Stimulated activated CD8-positive, alpha-beta memory T cell treated with anti-CD3 and anti-CD28 coated beads, Interleukin-12 subunit alpha, Interleukin-12 subunit beta, amount 100 ng/mL, for 4 hours (primary cell): ENCODE measurements around the gene RCAN1.

Experiments used
- DNase-seq: peaks from one replicate; pipeline ENCODE4 v3.0.0-alpha.2; 2020; ENCODE audit warnings: low read depth

The RCAN1 gene

DNA sequence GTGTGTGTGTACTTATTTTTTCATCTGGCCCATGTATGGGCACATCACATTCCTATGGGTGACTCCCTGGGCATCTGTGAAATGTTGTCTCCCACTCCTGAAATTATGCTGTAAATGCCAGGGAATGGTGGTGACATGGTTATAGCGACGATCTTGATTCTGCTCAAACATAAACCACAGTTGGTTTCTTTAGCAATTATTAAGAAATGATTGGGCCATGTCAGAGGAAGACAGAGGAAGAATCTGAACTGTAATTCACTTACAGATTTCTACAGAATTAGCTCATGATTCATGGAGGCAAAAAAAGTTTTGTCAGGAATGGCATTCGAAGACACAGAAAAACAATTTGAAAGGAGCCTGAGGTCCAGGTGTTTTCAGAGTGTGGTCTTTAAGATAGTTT lies 77.1 kb downstream of the RCAN1 start:
- DNase-seq = no peak

DNA sequence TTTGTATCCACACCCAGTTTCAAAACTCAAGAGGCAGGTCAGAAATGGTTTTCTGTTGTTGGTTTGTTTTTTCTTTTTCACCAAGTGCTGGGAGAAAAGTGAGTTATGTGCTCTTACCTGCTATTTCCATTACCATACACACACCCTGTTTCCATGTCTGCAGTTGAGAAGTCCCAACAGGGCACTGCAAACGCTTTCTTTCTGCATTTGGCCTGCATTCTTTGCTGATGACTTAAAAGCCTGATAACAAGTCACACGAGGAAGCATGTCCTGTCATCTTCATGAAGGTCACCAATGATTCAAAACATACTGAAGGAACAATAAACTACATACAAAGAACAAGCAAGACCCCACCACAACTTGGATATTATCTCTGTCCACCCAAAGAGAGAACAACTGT lies 78.1 kb downstream of the RCAN1 start:
- no peak for DNase-seq

DNA sequence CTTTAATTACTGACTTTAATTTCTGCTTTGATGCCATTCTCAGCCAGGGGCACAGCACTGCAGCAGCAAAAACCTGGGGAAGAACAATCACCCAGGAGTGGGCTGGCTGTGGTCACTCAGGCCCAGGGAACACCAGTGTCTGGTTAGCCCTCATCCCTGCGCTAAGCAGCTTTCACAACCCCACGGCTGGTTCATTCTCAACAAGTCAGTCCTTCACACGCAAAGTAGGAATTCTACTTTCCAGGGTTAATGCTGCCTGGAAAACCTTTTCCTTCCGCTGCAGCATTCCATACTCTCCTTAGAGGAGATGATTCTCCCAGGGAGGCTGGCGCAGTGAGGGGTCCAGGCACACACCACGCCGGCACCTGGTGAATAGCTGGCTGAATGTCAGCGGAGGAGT lies 78.6 kb downstream of the RCAN1 start:
- no peak for DNase-seq

DNA sequence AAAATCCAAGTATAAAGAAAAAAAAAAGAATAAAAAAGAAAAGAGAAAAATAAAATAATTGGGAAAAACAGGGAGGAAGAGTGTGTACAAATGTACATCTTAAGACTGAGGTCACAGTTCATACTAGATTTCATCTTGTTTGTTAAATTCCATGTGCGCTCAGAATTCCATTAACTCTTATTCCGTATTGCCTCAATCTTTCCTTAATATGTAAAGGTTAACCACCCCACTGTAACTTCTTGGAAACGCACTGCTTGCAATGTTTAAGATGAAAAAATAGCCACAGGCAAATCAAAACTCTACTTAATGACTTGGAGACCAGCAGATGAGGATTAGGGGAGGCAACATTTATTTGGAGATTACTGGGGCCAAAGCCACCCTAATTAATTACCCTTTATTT lies 79.0 kb downstream of the RCAN1 start:
- no peak for DNase-seq

DNA sequence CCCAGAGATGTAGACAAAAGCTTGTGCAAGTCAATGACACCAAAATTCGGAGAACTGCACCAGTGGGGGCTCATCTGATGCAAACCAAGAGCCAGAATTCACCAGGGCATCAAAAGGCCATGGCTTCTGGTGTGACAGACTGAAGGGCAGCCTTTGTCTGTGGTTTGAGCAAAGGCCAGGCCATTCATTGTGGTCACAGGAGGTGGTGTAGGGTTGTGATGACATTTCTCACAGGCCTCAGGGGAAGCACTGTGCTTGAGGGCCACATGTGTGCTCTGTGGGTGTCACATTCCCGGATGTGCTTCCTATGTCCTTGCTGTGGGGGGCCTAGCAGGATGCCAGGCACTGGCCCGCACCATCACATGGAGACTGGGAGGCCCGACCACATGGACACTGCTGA lies 80.4 kb downstream of the RCAN1 start:
- DNase-seq = no peak

DNA sequence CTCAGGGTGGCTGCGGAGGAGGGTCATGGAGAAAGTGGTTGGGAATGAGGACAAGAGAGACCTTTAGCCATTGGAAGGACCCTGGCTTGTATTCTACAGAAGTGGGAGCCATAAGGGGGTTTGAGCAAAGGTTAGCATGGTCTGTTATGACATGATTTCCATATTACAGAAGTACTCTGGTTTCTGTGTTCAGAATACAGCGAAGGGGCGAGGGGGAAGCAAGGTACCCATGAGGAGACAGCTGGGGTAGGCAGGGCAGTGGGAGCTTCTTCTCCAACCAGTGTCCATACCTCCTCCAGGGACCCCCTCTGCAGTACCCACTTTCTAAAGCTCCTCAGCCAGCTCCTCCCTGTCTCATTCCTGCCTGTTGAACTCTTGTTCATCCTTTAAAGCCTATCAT lies 81.0 kb downstream of the RCAN1 start:
- no peak for DNase-seq

DNA sequence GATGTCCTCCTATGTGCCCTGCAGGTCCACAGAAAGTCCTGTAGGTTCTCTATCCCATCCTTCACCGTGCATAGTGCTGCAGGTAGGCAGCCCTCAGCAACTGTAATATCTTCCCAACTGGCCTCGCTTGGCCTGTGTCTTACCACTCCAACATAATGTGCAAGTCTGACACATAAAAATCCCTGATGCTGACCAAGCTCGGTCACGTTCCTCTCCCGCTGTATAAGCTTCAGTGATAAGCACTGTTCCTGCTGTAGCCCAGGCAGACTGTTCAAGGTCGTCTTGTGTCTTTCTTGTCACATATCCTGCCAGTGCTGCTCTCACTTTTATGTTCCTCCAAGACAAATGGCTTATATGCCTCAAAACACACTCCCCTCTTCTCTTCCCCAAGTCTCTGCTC lies 83.5 kb downstream of the RCAN1 start:
- DNase-seq = no peak

- DNase-seq = no peak
Observed at GRCh38 chr21:34530261-34530660, 84.7 kb downstream of the RCAN1 start.

- no peak for DNase-seq
Observed at GRCh38 chr21:34528131-34528561, 86.8 kb downstream of the RCAN1 start.

- no peak for DNase-seq
Observed at GRCh38 chr21:34526618-34527290, 88.2 kb downstream of the RCAN1 start.

GRCh38 chr21:34526241-34526617 lies 88.7 kb downstream of the RCAN1 start:
- DNase-seq = no peak

DNA sequence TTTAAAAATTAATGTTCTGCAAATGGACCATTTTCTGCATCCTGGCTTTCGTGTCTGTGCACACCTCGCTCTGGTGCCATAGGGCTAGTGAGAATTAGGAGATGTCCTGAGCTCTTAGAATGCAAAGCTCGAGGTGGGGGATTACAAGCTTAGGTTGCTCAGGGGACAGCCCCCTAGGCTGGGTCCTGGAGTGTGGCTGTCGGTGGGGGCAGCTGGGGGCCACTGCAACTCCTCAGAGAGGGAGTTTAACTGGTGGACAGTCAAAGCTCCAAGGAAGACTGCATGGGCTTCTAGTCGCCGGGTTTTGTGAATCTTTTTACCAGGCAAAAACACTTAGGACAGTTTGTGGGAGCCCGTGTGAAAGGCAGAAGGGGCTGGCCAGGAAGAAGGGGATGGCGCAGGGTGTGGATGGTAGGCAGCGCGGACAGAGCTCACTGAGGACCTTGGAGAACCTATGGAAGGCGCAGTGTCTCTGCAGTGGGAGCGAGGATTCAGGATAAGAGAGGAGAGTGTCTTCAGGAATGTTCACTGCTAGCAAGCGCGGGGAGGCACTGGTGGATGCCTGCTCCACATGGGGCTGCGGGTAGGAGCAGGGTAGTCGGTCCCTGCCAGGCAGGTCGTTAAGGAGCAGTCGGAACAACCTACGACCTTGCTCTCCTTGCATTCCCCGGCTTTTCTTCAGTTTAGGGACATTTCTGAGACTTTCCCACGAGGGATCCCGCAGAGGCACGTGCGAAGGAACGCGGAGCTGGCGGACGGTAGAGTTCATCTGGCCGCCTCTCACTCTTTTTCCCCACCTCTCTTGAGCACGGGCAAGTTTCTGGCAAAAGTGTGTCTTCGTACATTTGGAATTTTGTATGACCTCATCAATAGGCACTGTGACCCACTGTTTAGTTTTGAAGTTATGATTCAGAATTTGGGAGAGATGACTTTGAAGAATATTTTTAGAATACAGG lies 90.0 kb downstream of the RCAN1 start:
- DNase-seq = no peak

GRCh38 chr21:34523019-34523555 lies 91.8 kb downstream of the RCAN1 start:
- no peak for DNase-seq

GRCh38 chr21:34522284-34522683 lies 92.6 kb downstream of the RCAN1 start:
- no peak for DNase-seq

- no peak for DNase-seq
Observed at GRCh38 chr21:34521561-34521960, 93.4 kb downstream of the RCAN1 start.

GRCh38 chr21:34520764-34521508 lies 94.0 kb downstream of the RCAN1 start:
- DNase-seq = no peak

- DNase-seq = no peak
Observed at GRCh38 chr21:34520281-34520680, 94.6 kb downstream of the RCAN1 start.

GRCh38 chr21:34519694-34520093 lies 95.2 kb downstream of the RCAN1 start:
- DNase-seq = no peak

DNA sequence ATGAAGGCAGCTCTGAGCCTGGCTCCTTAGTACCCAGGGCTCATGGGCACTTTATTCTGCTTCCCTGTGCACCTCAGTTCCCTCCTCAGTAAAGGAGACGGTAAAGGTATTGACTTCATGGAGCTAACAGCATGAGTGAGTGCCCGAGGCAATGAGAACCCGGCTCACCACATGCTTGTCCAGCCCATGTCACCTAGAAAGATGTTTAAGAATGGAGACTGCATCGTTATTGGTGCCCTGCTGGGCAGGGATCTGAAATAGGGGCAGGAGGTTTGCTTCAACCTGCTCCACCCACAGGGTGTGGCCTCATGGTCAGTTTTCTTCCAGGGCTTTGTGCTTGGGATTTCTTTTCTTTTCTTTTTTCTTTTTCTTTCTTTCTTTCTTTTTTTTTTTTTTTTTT lies 95.9 kb downstream of the RCAN1 start:
- no peak for DNase-seq

GRCh38 chr21:34518301-34518700 lies 96.6 kb downstream of the RCAN1 start:
- no peak for DNase-seq

- DNase-seq = no peak
Observed at GRCh38 chr21:34517491-34518245, 97.2 kb downstream of the RCAN1 start.

GRCh38 chr21:34517039-34517438 lies 97.9 kb downstream of the RCAN1 start:
- DNase-seq = no peak
